Neural cell (in vitro differentiated cells): ENCODE data around the gene SOCS2. TPM values are rescaled to one million over a fixed set of nuclear protein-coding genes. Genes with fewer than 3 reads are reported as not detected.
"Not testable (repeated sequence)": the region's sequence is repeated elsewhere in the genome, so short reads cannot be mapped to it uniquely, and the experiment has no call there.

Experiments
- H2AFZ ChIP-seq: fragments of 200-600, 300-800 bp; sonication (generic), shearing (Covaris generic); 2 replicates; pipeline ENCODE4 v1.6.0; 2014; ENCODE audit warnings: low read depth, mild to moderate bottlenecking, antibody characterized with exemption, low read length, moderate library complexity
- H3F3A ChIP-seq: fragments of 200-600 bp; shearing (Covaris generic); 2 replicates; pipeline ENCODE4 v1.6.1; 2016; ENCODE audit warnings: mild to moderate bottlenecking, moderate library complexity, mixed read lengths, antibody characterized with exemption, low read length; ENCODE audit not compliant: insufficient read depth, poor library complexity, severe bottlenecking
- H3K27ac ChIP-seq: fragments of 200-600, 300-800 bp; sonication (generic), shearing (Covaris generic); 2 replicates; pipeline ENCODE4 v1.5.1; 2014; ENCODE audit warnings: mild to moderate bottlenecking, low read length, moderate library complexity
- H3K27me3 ChIP-seq: fragments of 300-800, 200-600 bp; sonication (generic), shearing (Covaris generic); 2 replicates; pipeline ENCODE4 v1.6.0; 2014; ENCODE audit warnings: mild to moderate bottlenecking, low read depth, low read length, moderate library complexity; ENCODE audit not compliant: insufficient read depth
- H3K36me3 ChIP-seq: fragments of 300-800, 200-600 bp; sonication (generic), shearing (Covaris generic); 2 replicates; pipeline ENCODE4 v1.5.1; 2014; ENCODE audit warnings: mild to moderate bottlenecking, antibody characterized with exemption, low read length, moderate library complexity; ENCODE audit not compliant: insufficient read depth
- H3K4me2 ChIP-seq: fragments of 300-800, 200-600 bp; sonication (generic), shearing (Covaris generic); 2 replicates; pipeline ENCODE4 v1.6.0; 2014; ENCODE audit warnings: mild to moderate bottlenecking, low read length
- H3K4me3 ChIP-seq: fragments of 300-800, 200-600 bp; sonication (generic), shearing (Covaris generic); 2 replicates; pipeline ENCODE4 v1.5.1; 2014; ENCODE audit warnings: mild to moderate bottlenecking, low read length, moderate library complexity
- H3K79me2 ChIP-seq: fragments of 200-600 bp; shearing (Covaris generic); replicated peaks from 2 replicates; pipeline ENCODE4 v1.6.0; 2014; ENCODE audit warnings: mild to moderate bottlenecking, low read length, moderate library complexity; ENCODE audit not compliant: insufficient read depth
- H3K9ac ChIP-seq: fragments of 300-800, 200-600 bp; sonication (generic), shearing (Covaris generic); 2 replicates; pipeline ENCODE4 v1.6.1; 2016; ENCODE audit warnings: mild to moderate bottlenecking, low read length, mixed read lengths
- H3K9me2 ChIP-seq: fragments of 200-600 bp; shearing (Covaris generic); 2 replicates; pipeline ENCODE4 v1.6.1; 2016; ENCODE audit warnings: mild to moderate bottlenecking, low read length, mixed read lengths; ENCODE audit not compliant: insufficient read depth
- H3K9me3 ChIP-seq: fragments of 200-600, 300-800 bp; sonication (generic), shearing (Covaris generic); 2 replicates; pipeline ENCODE4 v1.6.1; 2016; ENCODE audit warnings: mild to moderate bottlenecking, mixed run types, low read length, moderate library complexity, mixed read lengths
- H4K20me1 ChIP-seq: fragments of 200-600 bp; shearing (Covaris generic); 2 replicates; pipeline ENCODE4 v1.6.1; 2016; ENCODE audit warnings: mild to moderate bottlenecking, mixed run types; ENCODE audit not compliant: insufficient read depth
- CTCF ChIP-seq: fragments of 450-650 bp; IDR thresholded peaks from 2 replicates; pipeline ENCODE4 v1.5.1; 2014; ENCODE audit warnings: antibody characterized with exemption, mild to moderate bottlenecking, moderate library complexity; ENCODE audit not compliant: poor library complexity, severe bottlenecking
- EP300 ChIP-seq: fragments of 450-650 bp; conservative IDR thresholded peaks from 2 replicates; pipeline ENCODE4 v1.6.1; 2014; ENCODE audit warnings: antibody characterized with exemption, mild to moderate bottlenecking, moderate library complexity; ENCODE audit not compliant: poor library complexity, severe bottlenecking
- EZH2 ChIP-seq: fragments of 200-600, 300-800 bp; shearing (Covaris generic), sonication (generic); IDR thresholded peaks from 2 replicates; pipeline ENCODE4 v1.6.1; 2014; ENCODE audit warnings: antibody characterized with exemption, low read length, borderline replicate concordance, mild to moderate bottlenecking; ENCODE audit not compliant: insufficient read depth, poor library complexity, severe bottlenecking
- MXI1 ChIP-seq: fragments of 450-650 bp; conservative IDR thresholded peaks from 2 replicates; pipeline ENCODE4 v1.6.1; 2014; ENCODE audit warnings: antibody characterized with exemption, mild to moderate bottlenecking; ENCODE audit not compliant: poor library complexity, severe bottlenecking
- POLR2AphosphoS5 ChIP-seq: IDR thresholded peaks from 2 replicates; pipeline ENCODE4 v1.6.1; 2012
- RAD21 ChIP-seq: fragments of 450-650 bp; conservative IDR thresholded peaks from 2 replicates; pipeline ENCODE4 v1.6.1; 2014; ENCODE audit warnings: antibody characterized with exemption, mild to moderate bottlenecking, moderate library complexity
- SMC3 ChIP-seq: fragments of 450-650 bp; conservative IDR thresholded peaks from 2 replicates; pipeline ENCODE4 v1.6.1; 2014; ENCODE audit warnings: antibody characterized with exemption, mild to moderate bottlenecking, moderate library complexity; ENCODE audit not compliant: poor library complexity
- TAF1 ChIP-seq: IDR thresholded peaks from 2 replicates; pipeline ENCODE4 v1.6.1; 2012; ENCODE audit warnings: low read depth
- polyA plus RNA-seq: library from polyadenylated mRNA; depleted of rRNA; stranded (reverse); fragments of >200 nt; gene quantifications from 2 replicates; pipeline ENCODE4 v1.2.3, GENCODE V29; 2014
- TF ChIP-seq, protein P1 (sequence below): IDR thresholded peaks from 2 replicates; pipeline ENCODE4 v1.6.1; 2012; ENCODE audit warnings: borderline replicate concordance

Gene SOCS2
- polyA plus RNA-seq, 1 donor from 2014 or later = 119 TPM

DNA sequence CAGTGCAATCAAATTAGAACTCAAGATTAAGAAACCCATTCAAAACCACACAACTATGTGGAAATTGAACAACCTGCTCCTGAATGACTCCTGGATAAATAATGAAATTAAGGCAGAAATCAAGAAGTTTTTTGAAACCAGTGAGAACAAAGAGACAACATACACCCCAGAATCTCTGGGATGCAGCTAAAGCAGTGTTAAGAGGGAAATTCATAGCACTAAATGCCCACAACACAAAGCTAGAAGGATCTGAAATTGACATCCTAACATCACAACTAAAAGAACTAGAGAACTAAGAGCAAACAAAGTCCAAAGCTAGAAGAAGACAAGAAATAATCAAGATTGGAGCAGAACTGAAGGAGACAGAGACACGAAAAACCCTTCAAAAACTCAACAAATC is 13.8 kb upstream of the SOCS2 start:
- H3K9me3 ChIP-seq, H3K4me2 ChIP-seq, H2AFZ ChIP-seq, H3F3A ChIP-seq, H3K27me3 ChIP-seq, H3K79me2 ChIP-seq, H3K9ac ChIP-seq, H3K4me3 ChIP-seq, H3K27ac ChIP-seq, H3K36me3 ChIP-seq, H3K9me2 ChIP-seq, H4K20me1 ChIP-seq: not testable (repeated sequence)

DNA sequence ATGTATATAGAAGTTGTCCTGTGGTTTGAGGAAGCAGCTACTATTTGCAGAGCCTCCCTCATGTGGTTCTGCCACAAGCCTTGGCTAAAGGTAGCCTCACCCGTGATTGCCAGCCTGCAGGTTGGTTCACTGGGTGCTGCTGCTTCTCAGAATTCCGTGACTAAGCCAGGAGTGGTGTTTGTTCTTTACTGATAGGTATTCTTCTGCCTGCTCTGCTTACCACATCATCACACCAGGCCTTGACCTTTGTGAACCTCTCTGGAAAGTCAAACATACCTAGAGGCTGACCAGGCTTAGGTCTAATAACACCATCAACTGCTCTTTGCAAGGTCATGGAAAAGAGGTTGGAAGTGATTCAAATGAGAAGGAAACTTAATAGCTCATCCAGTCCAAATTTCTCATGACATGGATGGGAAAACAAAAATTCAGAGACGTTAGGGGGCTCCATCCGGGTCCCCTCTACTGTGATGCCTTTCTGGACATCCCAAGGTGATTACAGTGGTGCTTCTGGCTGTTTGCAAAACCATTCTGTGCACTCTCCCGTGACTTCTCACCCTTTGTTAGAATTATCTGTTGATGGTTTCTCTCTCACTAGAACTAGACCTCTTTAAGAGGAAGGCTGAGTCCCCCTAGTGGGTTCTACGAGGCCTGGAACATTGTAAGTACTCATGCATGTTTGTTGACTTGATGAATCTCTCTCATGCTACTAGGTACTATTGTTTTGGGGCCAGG is 8.5 kb upstream of the SOCS2 start:
- H3F3A ChIP-seq = no peaks in the 10 kb centered on the region
- no peaks in the 10 kb centered on the region for H3K9me3 ChIP-seq
- no peaks in the 10 kb centered on the region for H3K27me3 ChIP-seq
- no peak overlapping the region for H3K4me3 ChIP-seq
- no peak overlapping the region for H3K9ac ChIP-seq
- H3K27ac ChIP-seq = no peak overlapping the region
- TF ChIP-seq MXI1 (no peak), CTCF (peak; percentile 9), RAD21 (no peak)
- H3K9me2 ChIP-seq = no peaks in the 10 kb centered on the region
- H3K79me2 ChIP-seq = no peaks in the 10 kb centered on the region
- H3K4me2 ChIP-seq = no peak overlapping the region
- no peaks in the 10 kb centered on the region for H3K36me3 ChIP-seq
- H2AFZ ChIP-seq = no peak overlapping the region
- H4K20me1 ChIP-seq = no peaks in the 10 kb centered on the region

GRCh38 chr12:93565760-93566159 is 6.7 kb upstream of the SOCS2 start:
- no peaks in the 10 kb centered on the region for H3K9me2 ChIP-seq
- H3K27me3 ChIP-seq = no peaks in the 10 kb centered on the region
- no peak overlapping the region for H3K9ac ChIP-seq
- no peaks in the 10 kb centered on the region for H4K20me1 ChIP-seq
- no peaks in the 10 kb centered on the region for H3K79me2 ChIP-seq
- H3F3A ChIP-seq = no peaks in the 10 kb centered on the region
- no peak overlapping the region for H2AFZ ChIP-seq
- no peak for TF ChIP-seq RAD21
- no peak for TF ChIP-seq CTCF
- TF ChIP-seq TAF1 = no peak
- no peak for TF ChIP-seq EZH2
- TF ChIP-seq EP300 = no peak
- TF ChIP-seq, protein P1, sequence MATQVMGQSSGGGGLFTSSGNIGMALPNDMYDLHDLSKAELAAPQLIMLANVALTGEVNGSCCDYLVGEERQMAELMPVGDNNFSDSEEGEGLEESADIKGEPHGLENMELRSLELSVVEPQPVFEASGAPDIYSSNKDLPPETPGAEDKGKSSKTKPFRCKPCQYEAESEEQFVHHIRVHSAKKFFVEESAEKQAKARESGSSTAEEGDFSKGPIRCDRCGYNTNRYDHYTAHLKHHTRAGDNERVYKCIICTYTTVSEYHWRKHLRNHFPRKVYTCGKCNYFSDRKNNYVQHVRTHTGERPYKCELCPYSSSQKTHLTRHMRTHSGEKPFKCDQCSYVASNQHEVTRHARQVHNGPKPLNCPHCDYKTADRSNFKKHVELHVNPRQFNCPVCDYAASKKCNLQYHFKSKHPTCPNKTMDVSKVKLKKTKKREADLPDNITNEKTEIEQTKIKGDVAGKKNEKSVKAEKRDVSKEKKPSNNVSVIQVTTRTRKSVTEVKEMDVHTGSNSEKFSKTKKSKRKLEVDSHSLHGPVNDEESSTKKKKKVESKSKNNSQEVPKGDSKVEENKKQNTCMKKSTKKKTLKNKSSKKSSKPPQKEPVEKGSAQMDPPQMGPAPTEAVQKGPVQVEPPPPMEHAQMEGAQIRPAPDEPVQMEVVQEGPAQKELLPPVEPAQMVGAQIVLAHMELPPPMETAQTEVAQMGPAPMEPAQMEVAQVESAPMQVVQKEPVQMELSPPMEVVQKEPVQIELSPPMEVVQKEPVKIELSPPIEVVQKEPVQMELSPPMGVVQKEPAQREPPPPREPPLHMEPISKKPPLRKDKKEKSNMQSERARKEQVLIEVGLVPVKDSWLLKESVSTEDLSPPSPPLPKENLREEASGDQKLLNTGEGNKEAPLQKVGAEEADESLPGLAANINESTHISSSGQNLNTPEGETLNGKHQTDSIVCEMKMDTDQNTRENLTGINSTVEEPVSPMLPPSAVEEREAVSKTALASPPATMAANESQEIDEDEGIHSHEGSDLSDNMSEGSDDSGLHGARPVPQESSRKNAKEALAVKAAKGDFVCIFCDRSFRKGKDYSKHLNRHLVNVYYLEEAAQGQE = no peak
- TF ChIP-seq POLR2AphosphoS5 = no peak
- TF ChIP-seq MXI1 = no peak
- TF ChIP-seq SMC3 = no peak
- no peaks in the 10 kb centered on the region for H3K36me3 ChIP-seq
- no peak overlapping the region for H3K4me2 ChIP-seq
- H3K27ac ChIP-seq = no peak overlapping the region
- no peak overlapping the region for H3K4me3 ChIP-seq
- H3K9me3 ChIP-seq = no peaks in the 10 kb centered on the region
